Vagina (tissue), 2 donors: ENCODE results near the gene PPTC7.

Experiments
- POLR2A ChIP-seq, 2 donors: fragments of 450-650 bp; IDR thresholded peaks; one replicate each; pipeline ENCODE4 v1.6.1; 2017; ENCODE audit warnings: antibody characterized with exemption in 2 of 2, mild to moderate bottlenecking in 2 of 2, moderate library complexity in 2 of 2
- TF ChIP-seq, protein P1 (sequence below), 3 experiments: fragments of 450-650 bp in 2 of 3; fragments of 200-600 bp in 1 of 3; sonication (generic) in 1 of 3; IDR thresholded peaks; one replicate each; pipeline ENCODE4 v1.5.1; 2017 to 2019; ENCODE audit warnings: antibody characterized with exemption in 3 of 3, mild to moderate bottlenecking in 2 of 3, moderate library complexity in 2 of 3

DNA sequence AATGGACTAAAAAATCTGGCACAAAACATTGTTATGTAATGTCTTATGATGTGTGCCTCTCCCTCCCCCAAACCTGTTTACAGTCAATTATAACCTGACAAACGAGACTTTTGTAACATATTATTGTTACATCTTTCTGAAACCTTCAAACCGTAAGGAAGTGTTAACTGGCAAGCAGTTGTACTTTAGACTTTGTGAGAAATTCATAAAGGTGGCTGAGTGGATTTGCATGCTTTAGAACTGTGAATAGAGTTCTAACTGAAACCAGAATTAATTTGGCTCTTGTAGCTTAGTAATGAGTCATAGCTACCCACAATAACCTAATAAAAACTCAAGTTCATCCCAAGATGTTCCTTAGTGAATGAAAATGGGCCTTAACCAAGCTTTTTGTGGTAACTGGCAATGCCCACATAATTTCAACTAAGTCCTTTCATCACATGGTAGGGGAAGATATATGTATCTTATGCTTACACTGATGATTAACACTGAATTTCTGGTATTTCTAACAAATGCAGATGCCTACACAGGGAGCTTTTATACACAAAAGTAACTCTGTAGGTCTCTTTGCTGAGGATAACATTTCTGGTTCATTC, 51.3 kb downstream of the PPTC7 start:
- TF ChIP-seq POLR2A (IDR thresholded peaks at IDR 0.05) = no peak
- TF ChIP-seq, protein P1, sequence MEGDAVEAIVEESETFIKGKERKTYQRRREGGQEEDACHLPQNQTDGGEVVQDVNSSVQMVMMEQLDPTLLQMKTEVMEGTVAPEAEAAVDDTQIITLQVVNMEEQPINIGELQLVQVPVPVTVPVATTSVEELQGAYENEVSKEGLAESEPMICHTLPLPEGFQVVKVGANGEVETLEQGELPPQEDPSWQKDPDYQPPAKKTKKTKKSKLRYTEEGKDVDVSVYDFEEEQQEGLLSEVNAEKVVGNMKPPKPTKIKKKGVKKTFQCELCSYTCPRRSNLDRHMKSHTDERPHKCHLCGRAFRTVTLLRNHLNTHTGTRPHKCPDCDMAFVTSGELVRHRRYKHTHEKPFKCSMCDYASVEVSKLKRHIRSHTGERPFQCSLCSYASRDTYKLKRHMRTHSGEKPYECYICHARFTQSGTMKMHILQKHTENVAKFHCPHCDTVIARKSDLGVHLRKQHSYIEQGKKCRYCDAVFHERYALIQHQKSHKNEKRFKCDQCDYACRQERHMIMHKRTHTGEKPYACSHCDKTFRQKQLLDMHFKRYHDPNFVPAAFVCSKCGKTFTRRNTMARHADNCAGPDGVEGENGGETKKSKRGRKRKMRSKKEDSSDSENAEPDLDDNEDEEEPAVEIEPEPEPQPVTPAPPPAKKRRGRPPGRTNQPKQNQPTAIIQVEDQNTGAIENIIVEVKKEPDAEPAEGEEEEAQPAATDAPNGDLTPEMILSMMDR (IDR thresholded peaks at IDR 0.05) = no peak
